ENCODE measurements around the gene LTBP2. TPM values are rescaled to one million over a fixed set of nuclear protein-coding genes. Genes with fewer than 3 reads are reported as not detected.

The LTBP2 gene
- total RNA-seq, 3 donors from 2014 or later (not counting 1 experiment from before 2014, with no cell fraction given): 2.1 to 3.7 (median 3.0) TPM

DNA sequence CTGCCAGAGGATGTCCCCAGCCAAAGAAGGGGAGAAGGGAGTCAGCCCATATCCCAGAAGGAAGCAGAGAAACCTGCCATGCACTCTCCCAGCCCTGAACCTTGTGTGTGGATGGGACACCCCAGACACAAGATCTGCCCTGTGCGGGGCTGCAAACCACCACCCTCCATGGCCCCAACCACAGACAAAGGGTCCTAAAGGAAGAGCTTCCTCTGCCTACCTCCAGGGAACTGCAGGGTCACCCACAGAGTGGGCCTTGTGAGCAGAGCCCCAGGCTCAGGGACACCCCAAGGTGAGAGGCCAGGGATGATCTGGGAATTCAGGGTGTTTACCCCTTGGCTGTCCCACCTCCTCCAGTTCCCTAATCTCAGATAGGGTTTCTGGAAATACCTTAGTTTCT lies 62.0 kb downstream of the LTBP2 start:
- Histone ChIP-seq H3K27me3 (ENCODE audit: control insufficient read depth, insufficient read depth, low read length) (no peaks in the 10 kb centered on the region), H3K4me3 (ENCODE audit: low read length) (no peak overlapping the region), H3K4me1 (ENCODE audit: control insufficient read depth, insufficient read depth, low read length) (no peaks in the 10 kb centered on the region), H3K27ac (ENCODE audit: low read length) (no peak overlapping the region), H3K36me3 (ENCODE audit: control insufficient read depth, insufficient read depth, low read length) (no peaks in the 10 kb centered on the region), H3K9me3 (ENCODE audit: control insufficient read depth, insufficient read depth, low read length) (no peaks in the 10 kb centered on the region)
- TF ChIP-seq, protein P1, sequence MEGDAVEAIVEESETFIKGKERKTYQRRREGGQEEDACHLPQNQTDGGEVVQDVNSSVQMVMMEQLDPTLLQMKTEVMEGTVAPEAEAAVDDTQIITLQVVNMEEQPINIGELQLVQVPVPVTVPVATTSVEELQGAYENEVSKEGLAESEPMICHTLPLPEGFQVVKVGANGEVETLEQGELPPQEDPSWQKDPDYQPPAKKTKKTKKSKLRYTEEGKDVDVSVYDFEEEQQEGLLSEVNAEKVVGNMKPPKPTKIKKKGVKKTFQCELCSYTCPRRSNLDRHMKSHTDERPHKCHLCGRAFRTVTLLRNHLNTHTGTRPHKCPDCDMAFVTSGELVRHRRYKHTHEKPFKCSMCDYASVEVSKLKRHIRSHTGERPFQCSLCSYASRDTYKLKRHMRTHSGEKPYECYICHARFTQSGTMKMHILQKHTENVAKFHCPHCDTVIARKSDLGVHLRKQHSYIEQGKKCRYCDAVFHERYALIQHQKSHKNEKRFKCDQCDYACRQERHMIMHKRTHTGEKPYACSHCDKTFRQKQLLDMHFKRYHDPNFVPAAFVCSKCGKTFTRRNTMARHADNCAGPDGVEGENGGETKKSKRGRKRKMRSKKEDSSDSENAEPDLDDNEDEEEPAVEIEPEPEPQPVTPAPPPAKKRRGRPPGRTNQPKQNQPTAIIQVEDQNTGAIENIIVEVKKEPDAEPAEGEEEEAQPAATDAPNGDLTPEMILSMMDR (IDR thresholded peaks at IDR 0.05): no peak
- intact Hi-C loops (cut with micrococcal nuclease): no loop called here
- WGBS (ENCODE audit: insufficient coverage): 67% methylated on average over 1 of the region's 1 CpG
- H3K9me3 Mint-ChIP-seq: no peaks in the 10 kb centered on the region
- no peak overlapping the region for H3K27ac Mint-ChIP-seq
- H3K36me3 Mint-ChIP-seq: no peaks in the 10 kb centered on the region
- ATAC-seq (no peak), DNase-seq (no peak)
- H3K27me3 Mint-ChIP-seq (ENCODE audit: low read depth in 2 of 2): peaks cover 25 to 32% of the 10 kb centered on the region in 2 donors
- no peak overlapping the region for H3K4me3 Mint-ChIP-seq
- no peaks in the 10 kb centered on the region for H3K4me1 Mint-ChIP-seq

DNA sequence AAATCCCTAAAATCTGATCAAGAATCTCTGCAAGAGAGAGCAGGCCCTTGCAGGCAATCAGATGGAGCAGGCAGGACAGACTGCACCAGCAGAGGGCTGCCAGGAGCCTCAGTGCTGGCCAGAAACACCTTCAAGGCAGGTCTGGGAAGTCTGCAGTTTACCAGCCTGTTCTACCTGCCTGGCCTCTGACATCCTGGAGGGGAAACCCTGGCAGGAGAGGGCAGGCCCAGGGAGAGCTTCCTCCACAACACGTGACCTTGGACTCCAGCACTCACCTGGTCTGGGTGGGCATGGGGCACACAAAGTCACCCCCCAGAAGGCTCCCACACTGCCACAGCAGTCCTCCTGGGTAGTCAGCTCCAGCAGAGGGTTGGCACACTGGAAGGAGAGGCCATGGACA lies 62.4 kb downstream of the LTBP2 start:
- H3K36me3 ChIP-seq (ENCODE audit: control insufficient read depth, insufficient read depth, low read length): no peaks in the 10 kb centered on the region
- no peaks in the 10 kb centered on the region for H3K4me1 ChIP-seq (ENCODE audit: control insufficient read depth, insufficient read depth, low read length)
- no peak for DNase-seq
- Mint-ChIP-seq H3K27ac (no peak overlapping the region), H3K4me3 (no peak overlapping the region), H3K27me3 (ENCODE audit: low read depth in 2 of 2) (peaks cover 23 to 30% of the 10 kb centered on the region in 2 donors), H3K36me3 (no peaks in the 10 kb centered on the region), H3K9me3 (no peaks in the 10 kb centered on the region), H3K4me1 (no peaks in the 10 kb centered on the region)
- H3K27ac ChIP-seq (ENCODE audit: low read length): no peak overlapping the region
- TF ChIP-seq, protein P1 (IDR thresholded peaks at IDR 0.05): no peak
- 94% methylated on average over 1 of the region's 1 CpG for WGBS (ENCODE audit: insufficient coverage)
- no peak for ATAC-seq
- H3K4me3 ChIP-seq (ENCODE audit: low read length): no peak overlapping the region
- intact Hi-C loops (cut with micrococcal nuclease): no loop called here
- H3K9me3 ChIP-seq (ENCODE audit: control insufficient read depth, insufficient read depth, low read length): no peaks in the 10 kb centered on the region
- H3K27me3 ChIP-seq (ENCODE audit: control insufficient read depth, insufficient read depth, low read length): no peaks in the 10 kb centered on the region

DNA sequence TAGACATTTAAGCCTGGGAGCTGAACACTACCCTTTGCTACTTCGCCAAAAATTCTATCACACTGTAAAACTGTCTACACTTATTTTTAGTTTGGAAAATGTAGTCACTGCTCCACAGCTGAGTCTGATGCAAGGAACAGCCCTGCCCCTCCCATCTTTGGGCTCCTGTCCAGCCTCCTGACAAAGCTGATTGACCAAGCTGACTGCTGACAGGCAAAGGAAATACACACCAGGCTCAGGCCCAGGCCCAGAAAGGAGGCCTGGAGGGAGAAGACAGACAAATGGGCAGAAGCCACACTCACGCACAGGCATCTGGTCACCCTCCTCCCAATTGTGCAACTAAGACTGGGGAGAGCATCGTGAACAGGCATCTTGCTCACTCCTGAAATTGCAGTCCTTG lies 63.2 kb downstream of the LTBP2 start:
- Mint-ChIP-seq H3K36me3 (no peaks in the 10 kb centered on the region), H3K27ac (no peak overlapping the region), H3K4me1 (no peaks in the 10 kb centered on the region), H3K27me3 (ENCODE audit: low read depth in 2 of 2) (peaks cover 19 to 24% of the 10 kb centered on the region in 2 donors), H3K4me3 (no peak overlapping the region), H3K9me3 (no peaks in the 10 kb centered on the region)
- intact Hi-C loops (cut with micrococcal nuclease): no loop called here
- whole genome bisulfite sequencing (ENCODE audit: insufficient coverage): 92% methylated on average over 3 of the region's 3 CpGs
- DNase-seq (no peak), ATAC-seq (no peak)
- no peaks in the 10 kb centered on the region for H3K36me3 ChIP-seq (ENCODE audit: control insufficient read depth, insufficient read depth, low read length)
- no peaks in the 10 kb centered on the region for H3K4me1 ChIP-seq (ENCODE audit: control insufficient read depth, insufficient read depth, low read length)
- TF ChIP-seq, protein P1 (IDR thresholded peaks at IDR 0.05): no peak
- no peaks in the 10 kb centered on the region for H3K27me3 ChIP-seq (ENCODE audit: control insufficient read depth, insufficient read depth, low read length)
- no peaks in the 10 kb centered on the region for H3K9me3 ChIP-seq (ENCODE audit: control insufficient read depth, insufficient read depth, low read length)
- H3K27ac ChIP-seq (ENCODE audit: low read length): no peak overlapping the region
- H3K4me3 ChIP-seq (ENCODE audit: low read length): no peak overlapping the region

DNA sequence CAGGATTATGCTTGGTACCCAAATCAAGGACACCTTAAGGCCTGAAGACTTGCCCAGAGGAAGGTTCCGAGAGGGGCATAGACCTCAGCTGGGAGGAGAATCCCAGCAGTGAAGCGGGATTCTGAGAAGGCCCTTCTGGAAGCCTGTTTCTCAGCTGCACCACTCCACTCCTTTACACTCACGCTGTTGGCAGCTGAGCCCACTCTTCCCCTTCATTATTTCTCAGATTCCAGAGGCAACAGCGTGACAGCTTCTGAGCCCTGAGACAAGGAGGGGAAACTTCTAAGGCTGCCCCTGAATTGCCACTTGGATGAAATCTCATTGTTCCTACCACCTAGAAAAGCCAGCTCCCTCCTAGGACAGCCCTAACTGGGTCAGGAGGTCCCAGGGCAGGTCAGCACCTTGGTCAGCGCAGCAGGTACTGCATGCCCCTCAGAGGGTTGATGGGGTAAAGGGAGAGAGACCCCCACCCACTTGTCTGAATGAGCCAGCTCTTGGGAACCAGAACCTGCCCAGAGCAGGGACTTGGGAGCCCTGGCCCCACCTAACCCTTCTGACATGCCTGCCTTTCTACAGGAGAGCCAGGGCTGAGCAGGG lies 64.6 kb downstream of the LTBP2 start:
- no peaks in the 10 kb centered on the region for H3K4me1 ChIP-seq (ENCODE audit: control insufficient read depth, insufficient read depth, low read length)
- TF ChIP-seq, protein P1 (IDR thresholded peaks at IDR 0.05): no peak
- no peaks in the 10 kb centered on the region for H3K9me3 ChIP-seq (ENCODE audit: control insufficient read depth, insufficient read depth, low read length)
- peaks cover 15% of the 10 kb centered on the region in 2 donors for H3K27me3 Mint-ChIP-seq (ENCODE audit: low read depth in 2 of 2)
- no peaks in the 10 kb centered on the region for H3K4me1 Mint-ChIP-seq
- H3K36me3 ChIP-seq (ENCODE audit: control insufficient read depth, insufficient read depth, low read length): no peaks in the 10 kb centered on the region
- H3K36me3 Mint-ChIP-seq: no peaks in the 10 kb centered on the region
- no peak for DNase-seq
- no peaks in the 10 kb centered on the region for H3K27me3 ChIP-seq (ENCODE audit: control insufficient read depth, insufficient read depth, low read length)
- WGBS (ENCODE audit: insufficient coverage): 93% methylated on average over 5 of the region's 5 CpGs
- H3K27ac Mint-ChIP-seq: no peak overlapping the region
- no peak for ATAC-seq
- intact Hi-C loops (cut with micrococcal nuclease): no loop called here
- H3K9me3 Mint-ChIP-seq: no peaks in the 10 kb centered on the region
- no peak overlapping the region for H3K4me3 Mint-ChIP-seq
- no peak overlapping the region for H3K27ac ChIP-seq (ENCODE audit: low read length)
- no peak overlapping the region for H3K4me3 ChIP-seq (ENCODE audit: low read length)
